GM10266 (cell line): ENCODE data around the gene SLC30A3.
A peak's percentile ranks its signal among the peaks of the same experiment; 100 is the strongest.

Source experiments
- DNase-seq: peaks from one replicate; pipeline ENCODE4 v3.0.0; 2012; ENCODE audit errors: extremely low spot score
- CTCF ChIP-seq: IDR thresholded peaks from 2 replicates; pipeline ENCODE4 v1.5.1; 2012; ENCODE audit warnings: mild to moderate bottlenecking, low read depth; ENCODE audit not compliant: control insufficient read depth, insufficient read depth; ENCODE audit errors: missing control alignments

SLC30A3 gene

GRCh38 chr2:27256855-27257454 lies 5.9 kb downstream of the SLC30A3 start:
- no peak for TF ChIP-seq CTCF
- DNase-seq = no peak

GRCh38 chr2:27255660-27256059 lies 7.2 kb downstream of the SLC30A3 start:
- no peak for TF ChIP-seq CTCF
- no peak for DNase-seq

- DNase-seq = no peak
- TF ChIP-seq CTCF = no peak
Observed at GRCh38 chr2:27255187-27255586, 7.7 kb downstream of the SLC30A3 start.

GRCh38 chr2:27251766-27252165 lies 11.1 kb downstream of the SLC30A3 start:
- no peak for TF ChIP-seq CTCF
- DNase-seq = no peak

GRCh38 chr2:27250652-27251379 lies 12.0 kb downstream of the SLC30A3 start:
- TF ChIP-seq CTCF = no peak
- no peak for DNase-seq

- TF ChIP-seq CTCF = peak; percentile 81
Observed at GRCh38 chr2:27249891-27250651, 12.8 kb downstream of the SLC30A3 start.

More at GRCh38 chr2:27249891-27250651, 12.8 kb downstream of the SLC30A3 start:
- DNase-seq = peak; percentile 82
